ENCODE data around the gene MYOCOS. TPM values are rescaled to one million over a fixed set of nuclear protein-coding genes. Genes with fewer than 3 reads are reported as not detected.

Gene MYOCOS
- total RNA-seq, 1 experiment from 2014 or later, result 0.45 TPM

DNA sequence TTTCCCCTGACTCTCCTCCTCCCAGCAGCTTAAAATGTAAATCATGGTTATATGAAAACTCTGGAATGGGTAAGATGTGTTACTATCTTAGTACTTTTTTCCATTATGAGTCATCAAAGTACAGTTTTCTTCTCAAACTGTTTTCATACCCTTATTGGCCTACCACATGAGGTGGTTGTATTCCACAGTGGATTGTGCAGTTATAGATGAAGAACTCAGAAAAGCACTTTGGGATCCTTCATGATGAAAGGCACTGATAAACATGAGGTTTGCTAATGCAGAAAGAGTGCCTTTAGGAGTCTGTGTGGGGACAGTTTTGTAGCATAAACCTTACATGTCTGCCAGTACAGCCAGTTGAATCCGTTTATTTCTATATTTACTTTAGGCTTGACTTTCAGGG lies 32.0 kb upstream of the MYOCOS start:
- no peak for DNase-seq
- intact Hi-C loops (cut with micrococcal nuclease; ENCODE audit: unreplicated experiment), result no loop called here
- BruUV-seq (replicated peaks), result no TSS peak
- TF ChIP-seq, protein P1, sequence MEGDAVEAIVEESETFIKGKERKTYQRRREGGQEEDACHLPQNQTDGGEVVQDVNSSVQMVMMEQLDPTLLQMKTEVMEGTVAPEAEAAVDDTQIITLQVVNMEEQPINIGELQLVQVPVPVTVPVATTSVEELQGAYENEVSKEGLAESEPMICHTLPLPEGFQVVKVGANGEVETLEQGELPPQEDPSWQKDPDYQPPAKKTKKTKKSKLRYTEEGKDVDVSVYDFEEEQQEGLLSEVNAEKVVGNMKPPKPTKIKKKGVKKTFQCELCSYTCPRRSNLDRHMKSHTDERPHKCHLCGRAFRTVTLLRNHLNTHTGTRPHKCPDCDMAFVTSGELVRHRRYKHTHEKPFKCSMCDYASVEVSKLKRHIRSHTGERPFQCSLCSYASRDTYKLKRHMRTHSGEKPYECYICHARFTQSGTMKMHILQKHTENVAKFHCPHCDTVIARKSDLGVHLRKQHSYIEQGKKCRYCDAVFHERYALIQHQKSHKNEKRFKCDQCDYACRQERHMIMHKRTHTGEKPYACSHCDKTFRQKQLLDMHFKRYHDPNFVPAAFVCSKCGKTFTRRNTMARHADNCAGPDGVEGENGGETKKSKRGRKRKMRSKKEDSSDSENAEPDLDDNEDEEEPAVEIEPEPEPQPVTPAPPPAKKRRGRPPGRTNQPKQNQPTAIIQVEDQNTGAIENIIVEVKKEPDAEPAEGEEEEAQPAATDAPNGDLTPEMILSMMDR (IDR thresholded peaks at IDR 0.05; ENCODE audit: unreplicated experiment), result no peak
- CTCF ChIA-PET, result no interaction called here
- Mint-ChIP-seq H3K4me3 (ENCODE audit: low read depth, unreplicated experiment) (no peak overlapping the region), H3K4me1 (ENCODE audit: low read depth, unreplicated experiment) (no peaks in the 10 kb centered on the region), H3K9me3 (ENCODE audit: low read depth, unreplicated experiment) (no peaks in the 10 kb centered on the region), H3K36me3 (ENCODE audit: insufficient read depth, unreplicated experiment) (peaks cover 69% of the 10 kb centered on the region), H3K27ac (ENCODE audit: unreplicated experiment) (no peak overlapping the region), H3K27me3 (ENCODE audit: unreplicated experiment) (no peaks in the 10 kb centered on the region)

DNA sequence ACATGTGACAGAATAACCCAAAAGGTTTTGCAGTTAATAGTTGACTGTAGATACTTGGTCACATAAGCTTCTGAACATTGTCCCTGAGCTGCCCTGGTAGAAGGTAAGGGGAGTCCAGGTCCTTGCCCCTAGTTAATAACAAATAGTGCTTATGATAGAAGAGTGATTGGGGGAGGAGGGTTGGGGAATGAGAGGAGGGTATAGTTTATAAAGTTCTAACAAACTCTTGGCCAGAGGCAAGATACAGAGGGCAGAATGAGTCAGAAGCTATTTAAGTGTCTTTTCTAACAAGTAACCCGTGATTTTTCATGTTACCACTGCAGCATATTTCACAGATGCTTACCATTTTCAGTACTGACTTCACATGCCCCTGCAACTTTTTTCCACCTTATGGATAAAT lies 26.7 kb upstream of the MYOCOS start:
- H3K4me3 Mint-ChIP-seq (ENCODE audit: low read depth, unreplicated experiment), result no peak overlapping the region
- no peaks in the 10 kb centered on the region for H3K4me1 Mint-ChIP-seq (ENCODE audit: low read depth, unreplicated experiment)
- TF ChIP-seq, protein P1 (IDR thresholded peaks at IDR 0.05; ENCODE audit: unreplicated experiment), result no peak
- H3K9me3 Mint-ChIP-seq (ENCODE audit: low read depth, unreplicated experiment), result no peaks in the 10 kb centered on the region
- H3K36me3 Mint-ChIP-seq (ENCODE audit: insufficient read depth, unreplicated experiment), result peaks cover 49% of the 10 kb centered on the region
- no peaks in the 10 kb centered on the region for H3K27me3 Mint-ChIP-seq (ENCODE audit: unreplicated experiment)
- no peak overlapping the region for H3K27ac Mint-ChIP-seq (ENCODE audit: unreplicated experiment)
- CTCF ChIA-PET, result no interaction called here
- intact Hi-C loops (cut with micrococcal nuclease; ENCODE audit: unreplicated experiment), result no loop called here
- no TSS peak for BruUV-seq (replicated peaks)
- DNase-seq, result no peak

DNA sequence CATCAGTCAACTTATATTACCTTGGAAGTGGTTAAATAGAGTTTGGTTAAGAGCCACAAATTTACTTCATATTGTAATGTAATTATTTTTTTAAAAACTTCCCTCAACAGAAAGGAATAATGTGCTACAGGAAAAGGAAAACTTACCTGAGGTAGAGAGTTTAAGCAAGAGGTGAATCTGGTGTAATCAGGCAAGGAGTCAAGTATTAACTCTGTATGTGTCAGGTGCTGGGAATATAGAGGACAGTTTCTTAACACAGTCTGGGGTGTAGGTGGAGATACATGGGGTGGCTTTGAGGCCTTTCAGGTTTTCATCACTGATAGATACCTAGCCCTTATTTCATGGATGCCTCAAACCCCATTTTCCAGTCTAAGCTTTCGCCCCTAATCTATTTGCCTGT lies 25.9 kb upstream of the MYOCOS start:
- TF ChIP-seq, protein P1 (IDR thresholded peaks at IDR 0.05; ENCODE audit: unreplicated experiment), result no peak
- no peak for DNase-seq
- Mint-ChIP-seq H3K4me3 (ENCODE audit: low read depth, unreplicated experiment) (no peak overlapping the region), H3K36me3 (ENCODE audit: insufficient read depth, unreplicated experiment) (peaks cover 41% of the 10 kb centered on the region), H3K9me3 (ENCODE audit: low read depth, unreplicated experiment) (no peaks in the 10 kb centered on the region), H3K4me1 (ENCODE audit: low read depth, unreplicated experiment) (no peaks in the 10 kb centered on the region), H3K27ac (ENCODE audit: unreplicated experiment) (peak overlapping the region; percentile 28), H3K27me3 (ENCODE audit: unreplicated experiment) (no peaks in the 10 kb centered on the region)
- intact Hi-C loops (cut with micrococcal nuclease; ENCODE audit: unreplicated experiment), result no loop called here
- CTCF ChIA-PET, result no interaction called here
- no TSS peak for BruUV-seq (replicated peaks)

DNA sequence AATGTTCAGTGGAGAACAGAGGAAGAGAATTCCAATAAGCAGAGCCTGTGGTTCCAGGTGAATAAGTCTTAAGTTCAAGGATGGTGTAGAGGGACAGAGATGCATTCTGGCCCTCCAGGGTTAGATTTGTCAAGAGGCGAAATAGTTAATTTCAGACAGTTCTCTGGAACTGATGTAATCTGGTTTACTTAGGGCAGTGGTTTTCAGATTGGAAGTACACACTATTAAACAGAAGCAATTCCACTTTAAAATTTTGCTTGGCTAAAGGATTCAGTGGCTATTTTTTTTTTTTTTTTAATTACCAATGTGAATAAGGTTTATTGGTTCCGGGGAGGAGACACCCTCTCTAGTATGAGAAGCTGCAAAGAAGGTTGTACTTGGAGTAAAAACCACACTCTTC lies 25.3 kb upstream of the MYOCOS start:
- H3K4me1 Mint-ChIP-seq (ENCODE audit: low read depth, unreplicated experiment), result no peaks in the 10 kb centered on the region
- intact Hi-C loops (cut with micrococcal nuclease; ENCODE audit: unreplicated experiment), result no loop called here
- H3K36me3 Mint-ChIP-seq (ENCODE audit: insufficient read depth, unreplicated experiment), result peaks cover 35% of the 10 kb centered on the region
- TF ChIP-seq, protein P1 (IDR thresholded peaks at IDR 0.05; ENCODE audit: unreplicated experiment), result no peak
- H3K4me3 Mint-ChIP-seq (ENCODE audit: low read depth, unreplicated experiment), result no peak overlapping the region
- CTCF ChIA-PET, result interaction anchor here (0.6 kb wide), 1 partner anchor 20 kb away, joined by 3 read pairs; no protein-coding TSS in a partner anchor
- H3K27me3 Mint-ChIP-seq (ENCODE audit: unreplicated experiment), result no peaks in the 10 kb centered on the region
- H3K27ac Mint-ChIP-seq (ENCODE audit: unreplicated experiment), result peak overlapping the region; percentile 28
- H3K9me3 Mint-ChIP-seq (ENCODE audit: low read depth, unreplicated experiment), result no peaks in the 10 kb centered on the region
- DNase-seq, result no peak
- no TSS peak for BruUV-seq (replicated peaks)

All from Calu3 (cell line).